HEK293T (cell line): Measurements from ENCODE around the gene MET.
"Not testable (repeated sequence)": the region's sequence is repeated elsewhere in the genome, so short reads cannot be mapped to it uniquely, and the experiment has no call there.

ENCODE experiments used
- CTCF ChIA-PET: fragments of 350-600 bp; formaldehyde crosslinking; extraction: SDS; loops from one replicate; lab custom pipeline; 2021; ENCODE audit warnings: antibody characterized with exemption, inconsistent platforms; lab: Yijun Ruan, JAX
- POLR2A ChIA-PET: fragments of 350-600 bp; formaldehyde crosslinking; extraction: SDS; loops from one replicate; lab custom pipeline; 2020; ENCODE audit warnings: antibody characterized with exemption, inconsistent platforms; lab: Yijun Ruan, JAX
- DNase-seq: peaks from one replicate; pipeline ENCODE4 v3.0.0; 2012; ENCODE audit warnings: mixed read lengths; ENCODE audit errors: extremely low spot score
- ARNT ChIP-seq: fragments of 450-650 bp; IDR thresholded peaks from 2 replicates; pipeline ENCODE4 v1.6.1; 2017; ENCODE audit warnings: mild to moderate bottlenecking
- BHLHE40 ChIP-seq: fragments of 450-650 bp; IDR thresholded peaks from 2 replicates; pipeline ENCODE4 v1.6.1; 2016; ENCODE audit warnings: mild to moderate bottlenecking, moderate library complexity, borderline replicate concordance
- CTBP1 ChIP-seq: fragments of 450-650 bp; IDR thresholded peaks from 2 replicates; pipeline ENCODE4 v1.6.1; 2016; ENCODE audit warnings: borderline replicate concordance
- ELF4 ChIP-seq: fragments of 450-650 bp; IDR thresholded peaks from 2 replicates; pipeline ENCODE4 v1.6.1; 2017; ENCODE audit warnings: antibody characterized with exemption
- FOXA1 ChIP-seq: fragments of 450-650 bp; IDR thresholded peaks from 2 replicates; pipeline ENCODE4 v1.6.1; 2016; ENCODE audit warnings: mild to moderate bottlenecking
- FOXK2 ChIP-seq: fragments of 450-650 bp; IDR thresholded peaks from 2 replicates; pipeline ENCODE4 v1.6.1; 2016; ENCODE audit warnings: mild to moderate bottlenecking
- FOXM1 ChIP-seq: fragments of 450-650 bp; IDR thresholded peaks from 2 replicates; pipeline ENCODE4 v1.6.1; 2017; ENCODE audit warnings: mild to moderate bottlenecking, borderline replicate concordance
- HDGF ChIP-seq: fragments of 450-650 bp; IDR thresholded peaks from 2 replicates; pipeline ENCODE4 v1.6.1; 2017; ENCODE audit warnings: antibody characterized with exemption, borderline replicate concordance
- L3MBTL2 ChIP-seq: fragments of 450-650 bp; conservative IDR thresholded peaks from 2 replicates; pipeline ENCODE4 v1.6.1; 2016; ENCODE audit warnings: mild to moderate bottlenecking
- LEF1 ChIP-seq: fragments of 450-650 bp; IDR thresholded peaks from 2 replicates; pipeline ENCODE4 v1.6.1; 2017; ENCODE audit warnings: mild to moderate bottlenecking, borderline replicate concordance
- NFRKB ChIP-seq: fragments of 450-650 bp; IDR thresholded peaks from 2 replicates; pipeline ENCODE4 v1.6.1; 2016; ENCODE audit warnings: mild to moderate bottlenecking, moderate library complexity
- PKNOX1 ChIP-seq: fragments of 450-650 bp; IDR thresholded peaks from 2 replicates; pipeline ENCODE4 v1.6.1; 2016
- SP1 ChIP-seq: fragments of 450-650 bp; IDR thresholded peaks from 2 replicates; pipeline ENCODE4 v1.6.1; 2017
- SUZ12 ChIP-seq: fragments of 450-650 bp; IDR thresholded peaks from 2 replicates; pipeline ENCODE4 v1.6.1; 2016; ENCODE audit warnings: mild to moderate bottlenecking
- TARDBP ChIP-seq: fragments of 450-650 bp; IDR thresholded peaks from 2 replicates; pipeline ENCODE4 v1.6.1; 2016
- ZNF384 ChIP-seq: fragments of 450-650 bp; IDR thresholded peaks from 2 replicates; pipeline ENCODE4 v1.6.1; 2016

Gene MET

GRCh38 chr7:116632384-116632783, 39.6 kb upstream of the MET start:
- ChIA-PET CTCF (interaction anchor here (0.6 kb wide), 1 partner anchor 84 kb away, joined by 6 read pairs; no protein-coding TSS in a partner anchor), POLR2A (no interaction called here)
- DNase-seq = no peak
- TF ChIP-seq ELF4 (no peak), LEF1 (no peak), PKNOX1 (no peak), L3MBTL2 (no peak), HDGF (no peak), FOXK2 (no peak), BHLHE40 (no peak)

- POLR2A ChIA-PET = no interaction called here
- DNase-seq = no peak
- TF ChIP-seq SUZ12 (no peak), ELF4 (no peak), LEF1 (no peak), PKNOX1 (peak; percentile 68), CTBP1 (no peak)
- CTCF ChIA-PET = no interaction called here
Measured at GRCh38 chr7:116633131-116633988, 38.6 kb upstream of the MET start.

GRCh38 chr7:116636997-116637396, 35.0 kb upstream of the MET start:
- ChIA-PET POLR2A (no interaction called here), CTCF (interaction anchor here (0.6 to 0.7 kb wide), 2 partner anchors 16 to 114 kb away, joined by 3 to 4 read pairs; no protein-coding TSS in a partner anchor)
- DNase-seq = no peak
- TF ChIP-seq PKNOX1 (peak; percentile 92), CTBP1 (no peak), FOXK2 (no peak), ARNT (peak; percentile 57; the same call in 1 of the 2 replicates), L3MBTL2 (no peak), TARDBP (no peak)

- DNase-seq, CTCF ChIA-PET, POLR2A ChIA-PET: not testable (repeated sequence)
Measured at GRCh38 chr7:116638592-116638991, 33.4 kb upstream of the MET start.

- DNase-seq = no peak
- no peak for TF ChIP-seq BHLHE40
- no peak for TF ChIP-seq FOXA1
- no peak for TF ChIP-seq FOXM1
- TF ChIP-seq L3MBTL2 = no peak
- TF ChIP-seq LEF1 = no peak
- no peak for TF ChIP-seq ELF4
- no peak for TF ChIP-seq SP1
- no peak for TF ChIP-seq ARNT
- no peak for TF ChIP-seq ZNF384
- TF ChIP-seq NFRKB = no peak
- TF ChIP-seq PKNOX1 = no peak
- TF ChIP-seq HDGF = no peak
- TF ChIP-seq CTBP1 = no peak
- ChIA-PET POLR2A (no interaction called here), CTCF (no interaction called here)
Measured at GRCh38 chr7:116641551-116642153, 30.3 kb upstream of the MET start.

- DNase-seq, POLR2A ChIA-PET: not testable (repeated sequence)
- CTCF ChIA-PET = interaction anchor here (0.8 kb wide), 1 partner anchor 12 kb away, joined by 3 read pairs; no protein-coding TSS in a partner anchor
Measured at GRCh38 chr7:116643148-116643547, 28.8 kb upstream of the MET start.
